Measurements from ENCODE around the gene HNRNPA1. TPM values are rescaled to one million over a fixed set of nuclear protein-coding genes. Genes with fewer than 3 reads are reported as not detected.
A peak's percentile ranks its signal among the peaks of the same experiment; 100 is the strongest.

The HNRNPA1 gene
- total RNA-seq, 1 experiment from 2014 or later = 3,193 TPM

- Histone ChIP-seq H3K79me1 (ENCODE audit: insufficient read depth, low read depth, low read length, poor library complexity, severe bottlenecking) (no peaks in the 10 kb centered on the region), H2BK5ac (ENCODE audit: insufficient read length, low read length) (peak overlapping the region; percentile 58), H4K8ac (replicated peaks; ENCODE audit: insufficient read length, low read depth, low read length) (no peak overlapping the region), H2AFZ (ENCODE audit: low read length) (no peak overlapping the region), H3K79me2 (ENCODE audit: insufficient read depth, low read length) (peaks cover 19% of the 10 kb centered on the region; the same call in 1 of the 2 replicates), H2BK12ac (ENCODE audit: insufficient read length, low read depth, low read length) (no peak overlapping the region), H3K27me3 (ENCODE audit: insufficient read depth, low read length) (no peaks in the 10 kb centered on the region), H3K27ac (ENCODE audit: insufficient read length, low read depth, low read length) (peak overlapping the region; percentile 92), H4K5ac (ENCODE audit: insufficient read length, low read depth, low read length) (peak overlapping the region; percentile 25), H4K91ac (ENCODE audit: insufficient read length, low read depth, low read length) (no peak overlapping the region), H3K4ac (ENCODE audit: low read depth, low read length) (no peak overlapping the region), H3K9ac (ENCODE audit: extremely low read depth, insufficient read length, low read length) (peak overlapping the region; percentile 98), H3K23me2 (ENCODE audit: insufficient read length, low read depth, low read length, poor library complexity, severe bottlenecking) (peaks cover 7% of the 10 kb centered on the region), H3K4me2 (ENCODE audit: insufficient read depth, insufficient read length, low read length) (peak overlapping the region; percentile 74), H2BK15ac (ENCODE audit: low read depth, low read length) (no peak overlapping the region), H2AK5ac (ENCODE audit: insufficient read length, low read length) (no peak overlapping the region), H3K18ac (ENCODE audit: insufficient read length, low read depth, low read length) (peak overlapping the region; percentile 49), H3K4me1 (ENCODE audit: insufficient read depth, low read length) (no peaks in the 10 kb centered on the region), H2BK120ac (ENCODE audit: low read depth, low read length, poor library complexity, severe bottlenecking) (no peak overlapping the region), H2BK20ac (ENCODE audit: low read depth, low read length, poor library complexity, severe bottlenecking) (no peak overlapping the region), H4K20me1 (ENCODE audit: control insufficient read depth, insufficient read depth, insufficient read length) (no peaks in the 10 kb centered on the region), H3K9me3 (ENCODE audit: control insufficient read depth, low read depth, low read length) (no peaks in the 10 kb centered on the region), H3K56ac (ENCODE audit: insufficient read length, low read depth, low read length) (peak overlapping the region; percentile 96), H3K23ac (ENCODE audit: insufficient read length, low read depth, low read length) (no peak overlapping the region), H3T11ph (ENCODE audit: low read length) (no peak overlapping the region), H3K14ac (ENCODE audit: insufficient read depth, low read length) (peak overlapping the region; percentile 89; the same call in 1 of the 2 replicates)
- H3K27ac Mint-ChIP-seq = no peak overlapping the region
- no peak for TF ChIP-seq CTCF (conservative IDR thresholded peaks at IDR 0.05)
- no peaks in the 10 kb centered on the region for H3K9me3 Mint-ChIP-seq
- peaks cover 3% of the 10 kb centered on the region; the same call in 1 of the 2 replicates for H3K27me3 Mint-ChIP-seq (ENCODE audit: low read depth)
- WGBS (ENCODE audit: extremely low coverage, insufficient read length, low lambda C conversion rate) = no CpG with 5 or more reads among the region's 19 CpGs
- H3K36me3 Mint-ChIP-seq (ENCODE audit: insufficient read depth in 1 of 3, low read depth in 3 of 3) = peaks cover 6 to 15% (median 8%) of the 10 kb centered on the region in 3 experiments
- H3K4me1 Mint-ChIP-seq = peaks cover 38 to 53% of the 10 kb centered on the region in 2 experiments
- no peak overlapping the region for H3K4me3 Mint-ChIP-seq
- no peak for DNase-seq
Measured at GRCh38 chr12:54279227-54279631, 1.3 kb upstream of the HNRNPA1 start.

All from H9 (cell line).